MM.1S (cell line): ENCODE data around the gene CCDC93.

Experiments
- DNase-seq: peaks from one replicate; pipeline ENCODE4 v3.0.0-alpha.2; 2015
- H2AFZ ChIP-seq: fragments of 300-600 bp; sonication (generic); 2 replicates; pipeline ENCODE4 v1.6.0; 2016; ENCODE audit warnings: antibody characterized with exemption, low read length
- H3F3A ChIP-seq: fragments of 300-600 bp; sonication (generic); 2 replicates; pipeline ENCODE4 v1.6.1; 2016; ENCODE audit warnings: mild to moderate bottlenecking, antibody characterized with exemption, low read length, moderate library complexity, mixed read lengths; ENCODE audit not compliant: insufficient read depth
- H3K27ac ChIP-seq: fragments of 300-600 bp; sonication (generic); 2 replicates; pipeline ENCODE4 v1.5.1; 2016; ENCODE audit warnings: mild to moderate bottlenecking, low read length
- H3K27me3 ChIP-seq: fragments of 300-600 bp; sonication (generic); replicated peaks from 2 replicates; pipeline ENCODE4 v1.6.0; 2016; ENCODE audit warnings: low read length; ENCODE audit not compliant: insufficient read depth
- H3K36me3 ChIP-seq: fragments of 300-600 bp; sonication (generic); replicated peaks from 2 replicates; pipeline ENCODE4 v1.6.1; 2016; ENCODE audit warnings: mild to moderate bottlenecking, low read length, mixed read lengths; ENCODE audit not compliant: insufficient read depth
- H3K4me1 ChIP-seq: fragments of 300-600 bp; sonication (generic); 2 replicates; pipeline ENCODE4 v1.6.1; 2016; ENCODE audit warnings: low read length, mixed read lengths
- H3K4me2 ChIP-seq: fragments of 300-600 bp; sonication (generic); 2 replicates; pipeline ENCODE4 v1.6.0; 2016; ENCODE audit warnings: low read depth, low read length
- H3K4me3 ChIP-seq: fragments of 300-600 bp; sonication (generic); 2 replicates; pipeline ENCODE4 v1.5.1; 2016; ENCODE audit warnings: low read length, mixed read lengths
- H3K79me2 ChIP-seq: fragments of 300-600 bp; sonication (generic); 2 replicates; pipeline ENCODE4 v1.6.1; 2016; ENCODE audit warnings: mixed run types, low read length, mixed read lengths
- H3K9ac ChIP-seq: fragments of 300-600 bp; sonication (generic); 2 replicates; pipeline ENCODE4 v1.6.1; 2016; ENCODE audit warnings: low read length, mixed read lengths
- H3K9me2 ChIP-seq: fragments of 300-600 bp; sonication (generic); replicated peaks from 2 replicates; pipeline ENCODE4 v1.6.1; 2016; ENCODE audit warnings: mild to moderate bottlenecking, low read length, mixed read lengths; ENCODE audit not compliant: insufficient read depth
- H3K9me3 ChIP-seq: fragments of 300-600 bp; sonication (generic); replicated peaks from 2 replicates; pipeline ENCODE4 v1.6.1; 2016; ENCODE audit warnings: mild to moderate bottlenecking, low read length, mixed read lengths; ENCODE audit not compliant: insufficient read depth
- H4K20me1 ChIP-seq: fragments of 300-600 bp; sonication (generic); 2 replicates; pipeline ENCODE4 v1.6.1; 2016; ENCODE audit warnings: mild to moderate bottlenecking, low read length, moderate library complexity, mixed read lengths; ENCODE audit not compliant: insufficient read depth
- CTCF ChIP-seq: fragments of 300-600 bp; sonication (generic); IDR thresholded peaks from 2 replicates; pipeline ENCODE4 v1.5.1; 2016; ENCODE audit warnings: antibody characterized with exemption, low read length, mixed read lengths
- EZH2 ChIP-seq: fragments of 300-600 bp; sonication (generic); optimal IDR thresholded peaks from 2 replicates; pipeline ENCODE3; 2017; ENCODE audit warnings: low read depth, mild to moderate bottlenecking, antibody characterized with exemption, low read length, mixed read lengths
- EZH2phosphoT487 ChIP-seq: fragments of 300-600 bp; sonication (generic); IDR thresholded peaks from 2 replicates; pipeline ENCODE4 v1.6.1; 2018; ENCODE audit warnings: antibody characterized with exemption, low read length

CCDC93 gene

DNA sequence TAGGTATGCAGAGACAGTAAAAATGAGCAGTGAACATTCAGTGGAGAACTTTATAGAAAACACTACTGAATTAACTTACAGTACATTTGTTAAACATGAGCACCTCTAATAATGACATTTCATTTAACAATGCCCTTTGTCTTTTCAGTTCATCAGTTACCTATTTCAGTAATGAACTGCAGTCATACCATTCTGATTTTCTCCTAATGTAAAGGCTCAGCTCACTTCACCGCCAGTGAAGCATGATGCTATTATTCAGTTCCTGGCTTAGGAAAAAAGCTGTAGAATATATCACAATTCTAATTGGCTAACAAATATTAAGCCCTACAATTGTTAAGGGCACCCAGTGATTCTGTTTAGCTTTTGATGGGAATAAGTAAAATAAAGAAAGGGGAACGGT is 37.1 kb upstream of the CCDC93 start:
- DNase-seq: no peak
- no peak overlapping the region for H3K9ac ChIP-seq
- H3K79me2 ChIP-seq: no peaks in the 10 kb centered on the region
- H4K20me1 ChIP-seq: no peaks in the 10 kb centered on the region
- peaks cover 4% of the 10 kb centered on the region; the same call in 1 of the 2 replicates for H3K4me1 ChIP-seq
- no peaks in the 10 kb centered on the region for H3K9me3 ChIP-seq
- H3K4me2 ChIP-seq: no peak overlapping the region
- TF ChIP-seq CTCF (no peak), EZH2phosphoT487 (no peak), EZH2 (no peak)
- no peak overlapping the region for H3K4me3 ChIP-seq
- no peak overlapping the region for H3K27ac ChIP-seq
- no peaks in the 10 kb centered on the region for H3K36me3 ChIP-seq
- H3F3A ChIP-seq: no peaks in the 10 kb centered on the region
- H2AFZ ChIP-seq: no peak overlapping the region
- H3K9me2 ChIP-seq: no peaks in the 10 kb centered on the region
- H3K27me3 ChIP-seq: no peaks in the 10 kb centered on the region

DNA sequence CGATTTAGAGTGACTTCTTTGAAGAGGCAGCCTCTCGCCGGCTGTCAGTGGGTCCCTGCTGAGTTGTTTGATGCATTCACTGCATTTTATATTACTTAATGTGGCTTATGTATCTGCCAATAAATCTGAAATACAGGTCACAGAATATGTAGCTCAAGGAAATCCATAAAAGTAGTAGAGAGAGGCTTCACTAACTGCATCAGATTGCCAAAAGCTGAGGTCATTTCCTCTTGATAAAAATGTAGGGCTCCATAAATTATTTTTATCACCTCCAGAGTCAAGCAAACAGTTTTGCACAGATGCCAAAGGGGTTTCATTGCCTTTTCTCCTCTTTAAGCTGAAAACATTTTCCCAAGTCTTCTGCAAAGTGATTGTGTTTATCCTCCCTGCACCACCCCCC is 36.5 kb upstream of the CCDC93 start:
- no peak for DNase-seq
- 0 out of 2 replicates have a peak, but pooled peaks cover 4% of the 10 kb centered on the region for H3K4me1 ChIP-seq
- no peak overlapping the region for H3K4me2 ChIP-seq
- H3K27ac ChIP-seq: no peak overlapping the region
- TF ChIP-seq EZH2phosphoT487 (no peak), CTCF (no peak), EZH2 (no peak)
- H3K9me3 ChIP-seq: no peaks in the 10 kb centered on the region
- H3K36me3 ChIP-seq: no peaks in the 10 kb centered on the region
- no peak overlapping the region for H3K9ac ChIP-seq
- no peaks in the 10 kb centered on the region for H3K27me3 ChIP-seq
- no peaks in the 10 kb centered on the region for H4K20me1 ChIP-seq
- H3K9me2 ChIP-seq: no peaks in the 10 kb centered on the region
- no peaks in the 10 kb centered on the region for H3K79me2 ChIP-seq
- no peaks in the 10 kb centered on the region for H3F3A ChIP-seq
- H2AFZ ChIP-seq: no peak overlapping the region
- no peak overlapping the region for H3K4me3 ChIP-seq

GRCh38 chr2:118049816-118050140 is 35.9 kb upstream of the CCDC93 start:
- H3F3A ChIP-seq: no peaks in the 10 kb centered on the region
- TF ChIP-seq CTCF: no peak
- TF ChIP-seq EZH2phosphoT487: no peak
- TF ChIP-seq EZH2: no peak
- H3K9me3 ChIP-seq: no peaks in the 10 kb centered on the region
- H3K9ac ChIP-seq: no peak overlapping the region
- DNase-seq: no peak
- no peaks in the 10 kb centered on the region for H4K20me1 ChIP-seq
- no peaks in the 10 kb centered on the region for H3K9me2 ChIP-seq
- H2AFZ ChIP-seq: no peak overlapping the region
- H3K4me1 ChIP-seq: 0 out of 2 replicates have a peak, but pooled peaks cover 4% of the 10 kb centered on the region
- no peaks in the 10 kb centered on the region for H3K79me2 ChIP-seq
- H3K36me3 ChIP-seq: no peaks in the 10 kb centered on the region
- no peak overlapping the region for H3K4me3 ChIP-seq
- no peak overlapping the region for H3K4me2 ChIP-seq
- H3K27ac ChIP-seq: no peak overlapping the region
- H3K27me3 ChIP-seq: no peaks in the 10 kb centered on the region
